GM18867 (cell line): ENCODE results near the gene BCL2L15.

Experiments
- ATAC-seq: cut with Tn5 transposase; IDR thresholded peaks from one replicate; pipeline ENCODE4 v1.9.1; 2021; ENCODE audit warnings: mild to moderate bottlenecking, moderate library complexity; ENCODE audit not compliant: unreplicated experiment

The BCL2L15 gene

GRCh38 chr1:113887402-113888175 is at the start of gene BCL2L15:
TSS of gene BCL2L15 (minus strand) at chr1:113887581. CDS start at chr1:113887375, 206 bp downstream.
- no peak for ATAC-seq

GRCh38 chr1:113937146-113937545 is 49.8 kb upstream of the BCL2L15 start:
- ATAC-seq: no peak

- ATAC-seq: no peak
These were observed 48.6 kb upstream of the BCL2L15 start for GRCh38 chr1:113935970-113936369.

DNA sequence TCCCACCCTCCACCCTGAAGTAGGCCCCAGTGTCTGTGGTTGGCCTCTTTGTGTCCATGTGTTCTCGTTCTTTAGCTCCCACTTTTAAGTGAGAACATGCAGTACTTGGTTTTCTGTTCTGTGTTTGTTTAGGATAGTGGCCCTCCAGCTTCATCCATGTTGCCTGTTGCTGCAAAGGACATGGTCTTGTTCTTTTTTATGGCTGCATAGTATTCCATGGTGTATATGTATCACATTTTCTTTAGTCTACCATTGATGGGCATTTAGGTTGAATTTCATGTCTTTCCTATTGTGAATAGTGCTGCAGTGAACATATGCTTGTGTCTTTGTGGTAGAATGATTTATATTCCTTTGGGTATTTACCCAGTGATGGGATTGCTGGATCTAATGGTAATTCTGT is 47.8 kb upstream of the BCL2L15 start:
- no peak for ATAC-seq

- no peak for ATAC-seq
These were observed 47.2 kb upstream of the BCL2L15 start for GRCh38 chr1:113934511-113935055.

DNA sequence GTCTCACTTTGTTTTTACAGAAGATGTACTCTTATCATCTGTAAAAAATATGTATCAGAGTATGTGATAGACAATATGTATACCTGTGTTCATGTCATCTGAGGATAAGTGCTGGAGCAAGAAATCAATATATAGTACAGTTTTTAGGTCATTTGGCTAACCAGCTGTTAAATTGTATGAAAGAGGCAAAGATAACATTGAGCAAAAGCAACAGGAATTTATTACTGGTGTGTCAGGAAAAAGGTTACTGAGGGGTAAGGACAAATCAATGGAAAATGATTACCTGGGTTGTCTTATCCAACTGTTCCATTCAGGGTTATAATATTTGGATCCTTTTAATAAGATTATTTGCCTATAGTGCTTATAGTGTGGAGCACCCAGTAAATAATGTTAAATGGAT is 46.6 kb upstream of the BCL2L15 start:
- no peak for ATAC-seq

DNA sequence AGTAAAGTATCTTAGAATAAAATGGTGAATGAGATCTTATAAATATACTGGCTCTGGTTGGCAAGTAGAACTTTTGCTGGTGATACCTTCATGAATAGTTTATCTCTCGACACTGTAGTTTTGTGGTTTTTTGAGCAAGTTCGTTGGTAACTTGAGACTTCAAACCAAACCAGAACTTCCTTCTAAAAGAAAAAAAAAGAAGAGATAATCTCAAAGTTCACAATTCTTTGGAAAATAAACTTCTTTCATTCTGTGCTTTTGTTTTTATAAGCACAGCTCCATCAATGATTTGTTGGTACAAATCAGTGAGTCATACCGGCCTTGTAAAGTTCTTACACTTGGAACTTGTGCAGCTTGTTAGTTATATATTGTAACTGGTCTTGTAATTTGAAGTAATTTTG is 44.1 kb upstream of the BCL2L15 start:
- ATAC-seq: no peak

DNA sequence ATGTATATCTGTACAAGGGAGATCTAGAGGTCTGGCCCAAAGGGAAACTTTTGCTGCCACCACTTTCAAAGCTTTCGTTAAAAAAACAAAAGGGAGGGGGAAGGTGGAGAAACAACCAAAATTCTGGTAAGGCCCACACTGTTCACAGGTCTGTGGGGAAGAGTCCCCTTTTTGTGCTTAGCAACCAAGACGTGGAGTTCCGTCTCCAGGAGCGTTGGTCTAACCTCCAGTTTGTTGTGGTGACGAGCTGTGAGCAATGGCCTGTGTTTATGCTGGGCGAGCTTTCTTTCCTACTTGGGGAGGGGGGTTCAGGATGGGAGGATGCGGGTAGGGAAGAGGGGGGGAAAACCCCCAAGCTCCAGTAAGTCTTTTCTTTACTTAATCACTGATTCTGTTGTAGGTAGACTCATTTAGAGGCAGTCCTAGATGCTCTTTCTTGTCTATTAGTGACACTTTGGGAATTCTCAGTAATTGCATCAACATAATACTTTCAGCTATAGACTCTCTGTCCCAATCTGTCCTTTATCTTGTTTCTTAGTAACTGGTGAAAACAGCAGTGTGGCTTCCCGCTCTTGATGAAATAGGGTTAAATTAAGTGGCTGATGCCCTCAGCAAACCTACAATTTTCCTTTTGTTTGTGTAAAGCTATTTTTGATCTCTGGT is 43.2 kb upstream of the BCL2L15 start:
- ATAC-seq: peak; percentile 29

DNA sequence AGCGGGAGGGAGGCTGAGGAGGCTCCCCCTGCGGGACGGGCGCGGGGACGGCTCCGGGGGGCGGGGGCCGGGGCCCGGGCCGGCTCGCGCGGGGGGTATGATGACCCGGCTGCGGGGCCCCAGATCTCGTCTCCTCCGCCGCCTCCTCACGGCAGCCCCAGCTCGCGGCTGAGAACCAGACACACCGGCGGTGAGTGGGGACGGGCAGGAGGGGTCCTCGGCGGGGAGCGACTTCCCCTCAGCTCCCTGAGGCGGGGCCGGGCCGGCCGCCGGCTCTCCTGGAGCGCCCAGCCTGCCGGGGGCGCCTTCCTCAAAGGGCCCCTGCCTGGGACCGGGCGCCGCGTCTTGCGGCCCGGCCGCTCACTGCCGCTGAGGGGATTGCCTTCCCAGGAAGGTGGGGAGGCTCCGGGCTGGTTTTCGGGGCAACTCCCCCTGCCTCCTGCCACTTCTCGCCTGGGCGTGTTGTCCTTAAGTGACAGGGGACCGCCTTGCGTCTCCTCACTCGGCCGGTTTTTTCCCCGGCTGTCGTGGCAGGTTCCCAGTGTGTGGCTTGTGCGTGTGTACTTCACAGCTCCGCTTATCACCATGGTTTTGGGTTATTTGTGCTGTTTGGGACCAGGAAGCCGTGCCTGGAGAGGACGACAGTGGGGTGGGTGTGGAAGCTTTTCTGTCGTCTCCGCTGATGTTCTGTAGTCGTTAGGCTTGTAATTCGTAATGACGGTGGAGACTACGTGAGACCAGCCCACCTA is 42.5 kb upstream of the BCL2L15 start:
- ATAC-seq: peak; percentile 36

DNA sequence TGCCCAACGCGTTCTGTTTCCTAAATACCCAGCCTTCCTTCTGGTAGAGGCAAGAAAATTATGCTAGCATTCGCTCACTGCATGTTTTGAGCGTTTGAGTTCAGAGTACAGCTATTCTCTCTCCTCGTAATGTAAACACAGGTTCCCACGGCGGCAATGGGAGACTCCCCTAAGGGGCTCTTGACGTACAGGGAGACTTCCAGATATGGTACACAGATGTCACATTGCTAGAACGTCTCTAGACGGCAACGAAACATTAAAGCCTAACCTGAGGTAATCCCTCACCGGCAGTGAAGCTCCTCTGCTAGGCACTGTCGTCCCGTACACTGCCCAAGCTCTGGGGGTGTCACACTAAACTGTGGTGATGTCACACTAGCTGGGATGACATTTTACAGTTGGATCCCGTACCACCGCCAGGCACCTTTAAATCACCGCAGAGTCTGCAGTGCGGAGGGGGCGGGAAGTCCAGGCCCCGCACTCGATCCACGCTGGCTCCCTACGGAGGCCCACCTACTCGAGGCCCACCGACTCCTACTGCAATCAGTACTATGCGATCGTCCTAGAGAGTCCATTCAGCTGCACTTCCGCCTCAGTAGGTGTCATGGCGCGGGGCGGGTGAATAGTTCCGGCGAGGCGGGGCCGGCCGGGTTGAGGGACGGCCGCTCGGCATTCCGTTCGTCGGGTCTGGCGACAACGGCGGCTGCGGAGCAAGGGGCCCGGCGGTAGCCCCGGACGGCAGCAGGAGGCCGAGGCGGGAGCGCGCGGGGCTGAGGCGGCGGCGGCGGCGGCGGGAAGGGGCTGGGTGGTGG is 41.8 kb upstream of the BCL2L15 start, which contains the start of gene HIPK1:
Gene HIPK1, plus strand, starts transcription at position 384 of the 809 bp plus-strand sequence.
- ATAC-seq: peak; percentile 65

- peak; percentile 38 for ATAC-seq
These were observed 41.0 kb upstream of the BCL2L15 start for GRCh38 chr1:113928187-113928930.

- ATAC-seq: no peak
These were observed 37.1 kb upstream of the BCL2L15 start for GRCh38 chr1:113924473-113924872.

DNA sequence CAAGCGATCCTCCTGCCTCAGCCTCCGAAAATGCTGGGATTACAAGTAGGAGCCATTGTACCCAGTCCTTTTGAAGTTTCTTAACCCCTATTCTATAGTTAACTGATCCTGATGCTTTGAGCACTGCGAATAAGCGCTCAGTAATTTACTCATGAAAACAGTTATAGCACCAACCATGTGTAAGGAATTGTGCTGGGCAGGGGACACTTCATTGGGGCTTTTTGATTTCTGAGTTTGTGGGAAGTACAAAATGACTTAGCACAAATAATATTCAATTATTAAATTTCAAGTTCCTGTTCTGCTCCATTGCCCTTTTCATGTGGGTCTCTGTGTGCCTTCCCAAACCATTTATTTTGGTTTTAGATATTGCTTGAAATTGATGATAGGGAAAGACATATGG is 35.6 kb upstream of the BCL2L15 start:
- no peak for ATAC-seq

GRCh38 chr1:113918243-113918642 is 30.9 kb upstream of the BCL2L15 start:
- ATAC-seq: no peak

- ATAC-seq: no peak
These were observed 30.2 kb upstream of the BCL2L15 start for GRCh38 chr1:113917400-113918082.

- ATAC-seq: no peak
These were observed 29.6 kb upstream of the BCL2L15 start for GRCh38 chr1:113916974-113917373.

DNA sequence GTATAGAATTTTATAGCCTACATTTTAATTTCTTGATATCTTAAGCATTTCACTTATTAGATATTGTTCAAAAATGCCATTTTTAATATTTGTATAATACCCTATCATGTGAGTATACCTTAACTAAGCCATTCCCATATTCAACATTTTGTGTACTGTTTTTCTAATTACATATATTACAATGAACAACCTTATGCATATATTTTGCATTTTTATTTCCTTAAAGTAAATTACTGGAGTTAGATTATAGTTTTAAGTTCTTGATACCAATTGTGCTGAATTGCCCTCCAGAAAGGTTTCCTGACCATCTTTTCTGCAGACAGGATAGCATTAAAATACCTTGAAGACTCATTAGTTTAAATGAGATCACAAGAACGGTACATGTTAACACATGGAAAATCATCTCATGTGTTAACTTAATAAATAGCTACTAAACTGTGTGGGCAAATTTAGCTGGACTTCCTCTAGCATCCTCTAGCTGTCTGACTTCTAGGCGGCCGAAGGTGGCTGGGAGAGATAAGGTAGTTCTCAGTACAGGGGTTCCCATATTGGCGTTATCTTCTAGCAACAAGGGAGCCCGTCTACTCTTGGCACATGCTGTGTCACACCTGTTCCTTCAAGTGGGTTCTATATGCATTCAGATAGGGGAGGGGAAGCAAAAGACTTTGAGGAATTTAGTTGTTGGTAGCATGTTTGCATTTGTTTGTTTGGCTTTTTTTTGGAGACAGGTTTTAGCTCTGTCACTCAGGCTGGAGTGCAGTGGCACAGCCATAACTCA is 26.7 kb upstream of the BCL2L15 start:
- ATAC-seq: no peak

DNA sequence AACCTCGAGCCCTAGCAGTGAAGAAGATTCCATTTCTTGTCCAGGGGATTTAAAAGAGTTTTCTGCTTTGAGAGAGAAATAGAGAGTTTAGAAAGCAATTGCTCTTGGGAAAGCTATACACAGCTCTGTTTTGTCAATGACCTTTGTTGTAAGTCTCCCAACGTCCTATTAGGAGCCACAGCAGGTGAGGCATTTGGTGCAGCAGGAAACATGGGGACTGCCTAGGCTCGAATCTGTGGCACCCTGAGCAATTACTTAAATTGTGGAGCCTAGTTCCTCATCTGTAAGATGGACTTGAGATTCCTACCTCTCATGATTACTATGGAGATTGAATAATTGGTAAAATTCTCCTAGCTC is 25.9 kb upstream of the BCL2L15 start:
- ATAC-seq: no peak
